ENCODE measurements around the gene TUBGCP5.
"Not testable (repeated sequence)": the region's sequence is repeated elsewhere in the genome, so short reads cannot be mapped to it uniquely, and the experiment has no call there.

TUBGCP5 gene

GRCh38 chr15:23039917-23040281 lies 530 bp upstream of the TUBGCP5 start:
- no peak for DNase-seq

- no peak for DNase-seq
Observed at GRCh38 chr15:23038726-23039142, 635 bp downstream of the TUBGCP5 start.

GRCh38 chr15:23035964-23036566 lies 3.3 kb downstream of the TUBGCP5 start:
- DNase-seq: peak; percentile 52

- DNase-seq: no peak
Observed at GRCh38 chr15:23033979-23034378, 5.4 kb downstream of the TUBGCP5 start.

GRCh38 chr15:23026218-23026617 lies 13.2 kb downstream of the TUBGCP5 start:
- DNase-seq: no peak

GRCh38 chr15:23022156-23022555 lies 17.2 kb downstream of the TUBGCP5 start:
- DNase-seq: no peak

GRCh38 chr15:23014394-23015000 lies 24.9 kb downstream of the TUBGCP5 start:
- DNase-seq: no peak

- DNase-seq: no peak
Observed at GRCh38 chr15:23013681-23014080, 25.7 kb downstream of the TUBGCP5 start.

GRCh38 chr15:23012616-23013015 lies 26.8 kb downstream of the TUBGCP5 start:
- DNase-seq: not testable (repeated sequence)

GRCh38 chr15:23003736-23004135 lies 35.6 kb downstream of the TUBGCP5 start:
- DNase-seq: no peak

- no peak for DNase-seq
Observed at GRCh38 chr15:23002920-23003319, 36.4 kb downstream of the TUBGCP5 start.

GRCh38 chr15:22995795-22996194 lies 43.6 kb downstream of the TUBGCP5 start:
- DNase-seq: no peak

GRCh38 chr15:22992024-22992326 lies 47.4 kb downstream of the TUBGCP5 start:
- no peak for DNase-seq

GRCh38 chr15:22989576-22990477 lies 49.5 kb downstream of the TUBGCP5 start:
- DNase-seq: no peak

GRCh38 chr15:22988811-22989210 lies 50.6 kb downstream of the TUBGCP5 start:
- no peak for DNase-seq

GRCh38 chr15:22981931-22982330 lies 57.4 kb downstream of the TUBGCP5 start:
- DNase-seq: not testable (repeated sequence)

- no peak for DNase-seq
Observed at GRCh38 chr15:22981051-22981840, 58.1 kb downstream of the TUBGCP5 start.

- peak; percentile 47 for DNase-seq
Observed at GRCh38 chr15:22980189-22981050, 58.9 kb downstream of the TUBGCP5 start, which contains the start of gene CYFIP1. Gene CYFIP1 (minus strand): TSS chr15:22980368. CDS start chr15:22947285, 33,083 bp downstream.

- peak; percentile 33 for DNase-seq
Observed at GRCh38 chr15:22979238-22980188, 59.9 kb downstream of the TUBGCP5 start.

GRCh38 chr15:22978691-22979237 lies 60.6 kb downstream of the TUBGCP5 start:
- no peak for DNase-seq

GRCh38 chr15:22974745-22975144 lies 64.6 kb downstream of the TUBGCP5 start:
- no peak for DNase-seq
